ENCODE measurements around the gene ZNF81. TPM values are rescaled to one million over a fixed set of nuclear protein-coding genes. Genes with fewer than 3 reads are reported as not detected.
"Not testable (repeated sequence)": the region's sequence is repeated elsewhere in the genome, so short reads cannot be mapped to it uniquely, and the experiment has no call there.

The ZNF81 gene
- total RNA-seq, 1 donor from 2014 or later, result 12.5 TPM

DNA sequence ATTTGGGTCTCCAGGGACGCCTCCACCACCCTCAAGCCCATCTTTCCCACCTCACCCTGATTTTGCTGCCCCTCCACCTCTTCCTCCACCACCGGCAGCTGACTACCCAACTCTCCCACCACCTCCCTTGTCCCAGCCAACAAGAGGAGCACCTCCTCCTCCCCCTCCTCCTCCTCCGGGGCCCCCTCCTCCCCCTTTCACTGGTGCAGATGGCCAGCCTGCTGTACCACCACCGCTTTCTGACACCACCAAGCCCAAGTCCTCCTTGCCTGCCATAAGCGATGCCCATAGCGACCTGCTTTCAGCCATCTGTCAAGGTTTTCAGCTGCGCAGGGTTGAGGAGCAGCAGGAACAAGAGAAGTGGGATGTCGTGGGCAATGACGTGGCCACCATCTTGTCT is 32.4 kb upstream of the ZNF81 start:
- no peak for TF ChIP-seq CTCF (IDR thresholded peaks at IDR 0.05; ENCODE audit: unreplicated experiment)
- no peak overlapping the region for H3K4me3 Mint-ChIP-seq
- H3K27ac Mint-ChIP-seq, result no peak overlapping the region
- H3K36me3 Mint-ChIP-seq, result no peaks in the 10 kb centered on the region
- H3K27me3 Mint-ChIP-seq (ENCODE audit: low read depth), result peaks cover 3% of the 10 kb centered on the region
- peaks cover 22% of the 10 kb centered on the region for H3K9me3 Mint-ChIP-seq
- H3K4me1 Mint-ChIP-seq, result no peaks in the 10 kb centered on the region
- DNase-seq (ENCODE audit: low spot score in 2 of 2, unreplicated experiment in 2 of 2), result no peak

DNA sequence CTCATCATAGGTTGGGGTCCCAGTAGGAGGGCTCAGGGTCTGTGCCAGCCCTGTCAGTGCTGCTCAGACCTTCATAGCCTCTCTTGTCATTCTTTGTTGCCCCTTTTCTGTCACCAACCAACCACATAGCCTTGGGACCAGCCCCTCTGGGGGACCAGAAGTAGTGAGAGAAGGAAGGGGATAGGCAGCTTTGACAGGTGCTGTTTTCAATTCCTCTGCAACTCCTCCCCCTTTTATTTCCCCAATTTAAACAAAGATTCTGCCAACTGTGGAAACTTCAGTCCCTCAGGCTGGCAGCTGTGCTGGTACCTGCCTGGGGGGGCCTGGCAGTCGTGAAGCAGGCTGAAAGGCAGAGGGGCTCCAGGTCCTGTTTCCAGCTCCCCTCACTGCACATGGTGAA is 30.9 kb upstream of the ZNF81 start:
- not testable (repeated sequence) for H3K27ac Mint-ChIP-seq; H3K4me1 Mint-ChIP-seq; H3K27me3 Mint-ChIP-seq (ENCODE audit: low read depth); H3K4me3 Mint-ChIP-seq; DNase-seq (ENCODE audit: low spot score in 2 of 2, unreplicated experiment in 2 of 2); H3K36me3 Mint-ChIP-seq
- H3K9me3 Mint-ChIP-seq, result peaks cover 22% of the 10 kb centered on the region

GRCh38 chrX:47806415-47807271 is 30.1 kb upstream of the ZNF81 start:
- not testable (repeated sequence) for H3K27ac Mint-ChIP-seq; H3K4me1 Mint-ChIP-seq; H3K27me3 Mint-ChIP-seq (ENCODE audit: low read depth); DNase-seq (ENCODE audit: low spot score in 2 of 2, unreplicated experiment in 2 of 2); H3K36me3 Mint-ChIP-seq; H3K4me3 Mint-ChIP-seq
- peaks cover 22% of the 10 kb centered on the region for H3K9me3 Mint-ChIP-seq

DNA sequence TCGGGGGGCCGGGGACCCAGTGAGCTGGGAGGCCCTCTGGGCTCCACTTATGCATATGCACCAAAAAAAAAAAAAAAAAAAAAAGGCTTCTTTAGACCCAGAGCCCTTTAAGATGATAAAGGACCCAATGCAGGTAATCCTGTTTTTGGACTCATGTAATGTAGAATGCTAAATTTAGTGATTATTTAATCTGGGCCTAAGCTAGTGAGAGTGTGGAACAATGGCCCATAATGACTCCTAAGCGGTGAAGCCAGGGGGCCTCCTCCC is 29.5 kb upstream of the ZNF81 start:
- H3K36me3 Mint-ChIP-seq; H3K27ac Mint-ChIP-seq; DNase-seq (ENCODE audit: low spot score in 2 of 2, unreplicated experiment in 2 of 2); H3K27me3 Mint-ChIP-seq (ENCODE audit: low read depth); H3K4me3 Mint-ChIP-seq; H3K4me1 Mint-ChIP-seq: not testable (repeated sequence)
- peaks cover 25% of the 10 kb centered on the region for H3K9me3 Mint-ChIP-seq

DNA sequence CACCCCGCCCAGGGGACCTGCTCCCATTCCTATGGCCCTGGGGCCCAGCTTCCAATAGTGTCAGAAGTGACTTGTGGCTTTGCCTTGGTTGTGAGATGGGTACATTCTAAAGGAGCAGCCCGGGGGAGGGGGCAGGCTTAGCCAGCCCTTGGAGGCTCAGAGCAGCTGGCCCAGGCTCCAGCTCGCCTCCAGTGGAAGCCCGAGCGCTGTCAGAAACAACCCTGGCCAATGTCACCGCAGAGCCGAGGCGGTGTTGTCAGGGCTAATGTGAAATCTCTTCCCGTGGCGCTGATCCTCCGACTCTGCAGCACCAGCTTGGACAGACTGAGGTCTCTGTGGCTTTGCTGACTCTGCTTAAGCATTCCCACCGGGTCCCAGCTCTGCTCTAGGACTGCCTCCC is 29.2 kb upstream of the ZNF81 start:
- no peak for DNase-seq (ENCODE audit: low spot score in 2 of 2, unreplicated experiment in 2 of 2)
- peaks cover 2% of the 10 kb centered on the region for H3K4me1 Mint-ChIP-seq
- H3K27ac Mint-ChIP-seq, result no peak overlapping the region
- H3K4me3 Mint-ChIP-seq, result no peak overlapping the region
- peaks cover 25% of the 10 kb centered on the region for H3K9me3 Mint-ChIP-seq
- H3K27me3 Mint-ChIP-seq (ENCODE audit: low read depth), result peaks cover 3% of the 10 kb centered on the region
- H3K36me3 Mint-ChIP-seq, result no peaks in the 10 kb centered on the region
- no peak for TF ChIP-seq CTCF (IDR thresholded peaks at IDR 0.05; ENCODE audit: unreplicated experiment)

DNA sequence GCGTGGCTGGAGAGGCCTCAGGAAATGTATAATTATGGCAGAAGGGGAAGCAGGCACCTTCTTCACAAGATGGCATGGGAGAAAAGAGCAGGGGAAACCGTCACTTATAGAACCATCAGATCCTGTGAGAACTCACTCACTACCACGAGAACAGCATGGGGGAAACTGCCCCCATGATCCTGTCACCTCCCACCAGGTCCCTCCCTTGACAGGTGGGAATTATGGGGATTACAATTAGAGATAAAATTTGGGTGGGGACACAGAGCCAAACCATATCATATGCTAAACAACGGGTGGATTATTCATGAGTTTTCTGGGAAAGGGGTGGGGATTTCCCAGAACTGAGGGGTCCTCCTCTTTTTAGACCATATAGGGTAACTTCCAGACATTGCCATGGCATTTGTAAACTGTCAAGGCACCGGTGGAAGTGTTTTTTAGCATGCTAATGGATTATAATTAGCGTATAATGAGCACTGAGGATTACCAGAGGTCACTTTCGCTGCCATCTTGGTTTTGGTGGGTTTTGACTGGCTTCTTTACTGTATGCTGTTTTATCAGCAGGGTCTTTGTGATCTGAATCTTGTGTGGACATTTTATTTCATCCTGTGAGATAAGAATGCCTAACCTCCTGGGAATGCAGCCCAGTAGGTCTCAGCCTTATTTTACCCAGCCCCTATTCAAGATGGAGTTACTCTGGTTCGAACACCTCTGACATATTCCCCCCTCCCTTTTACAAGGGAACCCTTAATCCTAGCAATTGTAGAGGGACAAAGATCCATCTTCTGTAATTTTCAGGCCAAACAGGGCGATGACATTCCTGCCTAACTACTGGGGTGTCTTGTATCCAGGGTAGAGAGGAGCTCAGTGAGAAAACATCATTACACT is 27.6 kb upstream of the ZNF81 start:
- Mint-ChIP-seq H3K4me1 (peaks cover 2% of the 10 kb centered on the region), H3K4me3 (no peak overlapping the region), H3K9me3 (peaks cover 19% of the 10 kb centered on the region)

More for the DNA sequence above, 27.6 kb upstream of the ZNF81 start:
- no peaks in the 10 kb centered on the region for H3K36me3 Mint-ChIP-seq
- H3K27ac Mint-ChIP-seq, result no peak overlapping the region
- H3K27me3 Mint-ChIP-seq (ENCODE audit: low read depth), result no peaks in the 10 kb centered on the region
- TF ChIP-seq CTCF (IDR thresholded peaks at IDR 0.05; ENCODE audit: unreplicated experiment), result no peak
- DNase-seq (ENCODE audit: low spot score in 2 of 2, unreplicated experiment in 2 of 2), result no peak

All from mesothelial cell of epicardium (in vitro differentiated cells).